Right hindlimb (tissue), 1 donor: Measurements from ENCODE around the gene DBN1.

Experiments
- DNase-seq: peaks from one replicate; pipeline ENCODE4 v3.0.0-alpha.2; 2018

Gene DBN1

DNA sequence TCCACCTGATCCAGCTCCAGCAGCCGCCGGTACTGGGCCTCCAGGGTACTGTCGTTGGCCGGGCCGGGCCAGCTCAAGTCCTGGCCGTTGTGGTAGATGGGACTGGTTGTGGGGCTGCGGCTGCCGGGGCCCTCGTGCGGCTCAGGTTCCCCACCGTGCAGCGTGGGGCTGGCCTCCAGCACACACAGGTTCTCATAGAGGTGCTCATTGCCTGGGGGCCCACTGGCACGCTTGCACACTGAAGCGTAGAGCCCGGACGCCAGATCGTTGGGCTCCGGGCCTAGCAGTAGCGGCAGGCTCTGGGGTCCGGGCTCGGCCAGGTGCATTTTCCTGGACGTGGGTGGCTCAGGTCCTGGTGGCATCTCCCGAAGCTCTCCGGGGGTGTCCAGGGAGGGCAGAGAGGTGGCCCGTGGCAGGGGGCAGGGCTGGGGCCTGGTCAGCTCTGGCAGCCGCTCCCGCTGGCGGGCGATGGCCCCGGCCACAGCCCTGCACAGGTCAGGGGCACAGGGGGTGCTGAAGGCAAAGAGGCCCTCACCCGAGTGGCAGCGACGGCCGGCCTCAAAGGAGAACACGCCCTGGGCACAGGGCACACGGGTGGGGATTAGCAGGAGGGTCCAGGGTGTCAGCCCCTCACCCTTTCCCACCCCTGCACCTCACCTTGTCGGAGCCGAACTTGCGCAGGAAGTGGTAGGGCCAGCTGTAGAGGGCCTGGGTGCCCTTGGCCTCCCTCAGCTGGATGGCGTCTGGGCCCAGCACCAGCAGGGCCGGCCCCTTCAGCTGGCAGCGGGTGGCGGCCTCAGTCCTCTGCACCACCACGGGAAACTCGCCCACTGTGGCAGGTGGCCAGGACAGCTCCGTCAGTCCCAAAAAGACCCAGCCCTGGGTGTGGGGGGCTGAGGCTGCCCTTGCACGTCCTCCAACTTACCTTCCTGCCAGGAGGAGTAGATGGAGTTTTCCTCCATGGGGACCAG lies 30.9 kb upstream of the DBN1 start:
- DNase-seq, result no peak

DNA sequence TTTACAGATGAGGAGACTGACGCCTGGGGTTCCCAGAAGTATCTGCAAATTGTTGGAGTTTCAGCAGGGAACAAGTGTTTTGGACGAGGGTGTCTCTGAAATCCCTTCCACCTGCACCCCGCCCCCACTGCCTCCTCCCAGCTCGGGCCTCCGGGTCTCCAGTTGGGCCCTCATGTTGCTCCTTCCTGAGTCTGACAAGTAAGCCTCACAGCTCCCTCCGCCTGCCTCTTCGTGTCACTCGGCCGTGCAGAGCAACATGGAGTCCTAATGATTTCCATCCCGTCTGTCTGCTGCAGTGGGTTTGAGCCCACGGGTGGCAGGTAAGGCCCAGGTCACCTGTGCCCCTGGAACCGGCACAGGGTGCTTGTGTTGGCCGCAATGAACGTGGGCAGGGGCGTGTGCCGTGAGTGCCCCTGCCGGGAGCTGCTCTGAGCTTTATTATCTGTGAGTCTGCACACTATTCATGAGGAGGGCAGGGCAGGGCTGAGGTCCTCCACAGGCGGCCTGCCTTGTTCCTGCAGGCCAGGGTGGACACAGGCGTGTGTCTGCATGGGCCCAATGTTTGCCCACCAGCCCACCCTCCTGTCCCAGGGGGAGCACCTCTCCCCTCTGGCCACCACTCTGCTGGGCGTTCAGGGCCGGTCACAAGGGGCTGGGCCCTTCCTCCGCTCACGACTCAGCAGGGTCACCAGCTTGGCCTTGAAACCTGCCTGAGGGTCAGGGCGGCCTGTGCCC lies 30.1 kb upstream of the DBN1 start:
- DNase-seq, result no peak

DNA sequence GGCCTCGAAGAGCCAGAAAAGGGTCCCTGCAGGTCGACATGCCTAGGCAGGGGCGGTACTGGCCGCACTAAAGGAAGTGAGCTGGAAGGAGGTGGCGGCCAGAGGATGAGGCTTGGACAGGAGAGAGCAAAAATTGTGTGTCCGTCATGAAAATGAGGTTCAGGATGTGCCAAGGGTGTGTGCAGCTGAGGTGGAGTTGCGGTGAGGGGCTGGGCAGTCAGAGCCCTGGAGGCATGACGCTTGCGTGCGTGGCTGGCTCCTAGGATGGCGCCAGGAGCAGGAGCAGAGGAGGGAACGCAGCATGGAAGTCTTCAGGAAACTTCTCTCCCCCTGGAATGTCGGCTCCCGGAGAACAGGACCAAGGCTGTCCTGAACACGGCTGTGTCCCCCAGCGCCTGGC lies 29.5 kb upstream of the DBN1 start:
- no peak for DNase-seq

DNA sequence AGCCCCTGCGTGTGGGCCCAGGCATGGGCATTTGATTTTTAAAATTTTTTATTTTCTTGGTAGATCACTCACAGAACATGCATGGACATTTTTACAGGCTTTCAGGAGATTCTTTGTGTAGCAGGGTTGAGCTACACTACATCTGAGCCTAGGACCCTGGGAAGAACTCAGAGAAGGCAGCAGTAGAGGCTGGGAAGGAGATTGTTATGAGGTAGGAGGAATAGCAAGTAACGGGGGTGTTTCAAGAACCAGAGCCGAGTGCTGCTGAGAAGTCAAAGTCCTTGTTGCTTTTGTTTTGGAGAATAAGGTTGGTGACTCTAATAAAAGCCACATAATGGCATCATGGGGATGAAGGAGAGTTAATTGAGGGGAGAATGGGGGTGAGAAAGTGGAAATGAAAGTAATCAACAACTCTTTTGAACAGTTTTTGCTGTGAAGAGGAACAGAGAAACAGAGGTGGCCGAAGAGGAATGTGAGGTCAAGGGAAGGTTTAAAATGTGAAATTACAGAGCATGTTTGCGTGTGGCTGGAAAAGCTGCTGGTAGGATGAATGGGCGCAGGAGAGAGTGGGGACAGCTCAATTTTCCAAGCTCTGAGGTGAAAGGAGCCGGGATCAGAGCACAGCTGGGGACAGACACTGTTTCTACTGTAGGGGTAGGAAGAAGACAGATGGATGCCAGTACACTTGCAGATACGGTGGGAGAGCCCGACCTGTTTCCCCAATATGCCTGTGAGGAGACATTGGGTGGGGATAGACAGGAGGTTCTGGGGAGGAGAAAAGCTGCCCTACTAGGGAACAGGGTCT lies 28.6 kb upstream of the DBN1 start:
- DNase-seq, result no peak

DNA sequence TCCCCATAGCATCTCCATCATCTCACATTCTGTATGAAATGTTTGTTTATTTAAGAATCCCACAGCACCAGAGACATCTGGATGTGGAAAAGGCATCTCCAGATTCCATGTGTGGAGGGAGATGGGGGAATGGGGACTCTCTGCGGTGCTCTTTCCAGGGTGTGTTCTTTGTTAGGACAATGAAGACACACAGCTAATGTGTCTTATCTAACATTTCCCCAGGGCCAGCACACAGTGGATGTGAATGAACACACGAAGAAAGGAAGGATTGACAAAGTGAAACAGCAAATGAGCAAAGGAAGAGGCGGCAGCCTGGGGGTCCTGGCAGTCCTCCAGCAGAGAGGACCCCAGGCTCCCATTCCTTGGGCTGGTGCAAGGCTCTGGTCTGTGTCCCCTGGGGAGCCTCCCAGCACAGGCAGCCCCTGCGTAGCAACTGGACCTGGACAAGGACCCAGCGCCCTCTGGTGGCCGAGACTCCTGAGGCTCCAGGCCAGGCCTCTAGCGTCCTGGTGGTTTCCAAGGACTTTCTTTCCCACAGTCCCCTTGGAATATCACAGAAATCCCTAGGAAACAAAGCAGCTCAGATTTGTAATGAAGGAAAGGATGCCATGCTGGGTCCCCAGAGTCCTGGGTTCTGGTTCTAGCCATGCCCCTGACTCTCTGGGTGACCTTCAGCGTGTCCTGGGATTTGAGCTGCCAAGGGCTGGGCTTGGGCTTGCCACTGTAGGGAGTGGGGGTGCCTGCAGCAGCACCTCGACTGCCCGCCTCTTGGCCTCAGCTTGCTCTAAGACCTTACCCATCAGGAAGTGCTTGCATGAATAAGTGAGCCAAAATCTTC lies 27.5 kb upstream of the DBN1 start:
- peak; percentile 88 for DNase-seq

DNA sequence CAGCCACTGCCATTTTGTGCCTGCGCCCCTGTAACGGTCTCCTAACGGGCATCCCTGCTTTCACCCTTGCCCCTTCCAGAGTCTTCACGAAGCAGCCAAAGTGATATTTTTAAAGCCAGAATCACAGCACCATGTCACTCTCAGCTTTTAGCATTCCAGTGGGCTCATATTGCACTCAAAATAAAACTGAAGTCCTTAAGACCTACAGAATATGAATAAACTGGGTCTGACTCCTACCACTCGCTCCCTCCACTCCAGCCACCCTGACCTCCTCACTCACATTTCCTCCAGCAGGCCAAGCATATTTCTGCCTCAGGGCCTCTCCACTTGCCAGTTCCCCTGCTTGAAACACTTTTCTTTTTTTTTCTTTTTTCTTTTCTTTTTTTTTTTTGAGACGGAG lies 26.4 kb upstream of the DBN1 start:
- no peak for DNase-seq

DNA sequence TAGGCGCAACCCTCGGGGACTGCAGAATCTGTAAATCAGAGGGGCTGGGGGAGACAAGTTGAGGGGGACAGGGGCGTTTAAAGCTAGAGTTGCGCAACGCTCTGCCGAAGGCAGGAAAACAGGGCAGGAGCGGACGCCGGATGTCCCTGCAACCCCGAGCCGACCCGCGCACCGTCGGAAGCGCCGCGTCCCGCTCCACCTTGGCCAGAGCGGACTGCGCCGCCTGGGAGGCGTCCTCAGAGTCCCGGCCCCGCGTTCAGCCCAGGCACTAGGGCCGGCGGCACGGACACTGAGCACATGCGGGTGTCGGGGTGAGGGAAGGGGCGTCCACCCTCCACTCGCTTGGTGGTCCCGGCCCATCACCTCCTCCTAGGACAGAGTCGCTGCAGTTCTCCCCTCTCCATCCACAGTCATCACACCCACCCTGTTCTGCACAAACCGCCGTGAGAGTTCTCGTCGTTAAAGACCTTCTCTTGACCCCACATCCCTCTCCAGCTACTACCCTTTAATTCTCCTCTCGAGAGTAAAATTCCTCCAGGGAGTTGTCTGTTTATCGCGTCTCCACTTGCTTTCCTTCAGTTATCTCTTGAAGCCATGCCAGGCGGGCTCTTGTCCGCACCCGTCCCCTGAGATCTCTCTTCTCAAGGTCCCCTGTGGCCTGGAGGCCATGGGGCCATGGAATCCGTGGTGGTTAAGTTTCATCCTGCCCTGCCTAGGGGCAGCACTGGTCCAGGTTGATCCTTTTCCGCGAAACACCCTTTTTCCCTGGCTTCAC lies 24.8 kb upstream of the DBN1 start:
- DNase-seq, result no peak

DNA sequence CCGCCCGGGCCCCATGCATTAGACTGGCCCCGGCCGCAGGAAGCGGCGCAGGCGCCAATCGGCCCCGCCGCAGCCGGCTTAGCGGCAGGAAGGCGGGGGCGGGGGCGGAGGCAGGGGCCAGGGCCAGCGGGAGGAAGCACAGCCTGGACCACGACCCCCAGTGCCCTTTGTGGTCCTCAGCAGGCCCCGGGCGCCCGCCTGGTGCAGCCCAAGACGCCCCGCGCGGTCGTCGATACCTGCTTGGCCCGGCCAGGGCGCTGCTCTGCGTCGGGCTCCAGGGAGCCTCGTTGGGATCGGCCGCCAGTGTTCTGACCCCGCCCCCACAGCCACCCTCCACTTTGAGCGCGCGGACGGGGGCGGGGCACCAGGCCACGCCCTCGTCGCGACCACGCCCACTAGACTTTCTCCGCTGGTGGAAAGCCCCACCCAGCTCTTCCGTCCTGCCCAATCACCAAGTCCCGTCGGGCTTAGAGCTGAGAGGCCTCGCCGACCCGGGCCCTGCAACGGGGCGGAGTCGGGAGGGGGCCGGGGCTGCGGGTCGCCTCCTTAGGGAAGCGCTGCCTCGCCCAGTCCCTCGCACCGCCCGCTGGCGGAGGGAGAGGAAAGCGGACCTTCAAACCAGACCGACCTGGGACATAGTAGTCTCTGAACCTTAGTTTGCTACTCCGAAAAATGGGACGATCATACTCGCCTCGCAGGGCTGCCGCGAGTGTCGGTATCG lies 24.0 kb upstream of the DBN1 start, which contains the start of gene PDLIM7:
TSS of gene PDLIM7 (minus strand) at position 313 of the 721 bp plus-strand sequence. CDS start 1,092 bp downstream, outside the sequence.
- DNase-seq, result peak; percentile 97

DNA sequence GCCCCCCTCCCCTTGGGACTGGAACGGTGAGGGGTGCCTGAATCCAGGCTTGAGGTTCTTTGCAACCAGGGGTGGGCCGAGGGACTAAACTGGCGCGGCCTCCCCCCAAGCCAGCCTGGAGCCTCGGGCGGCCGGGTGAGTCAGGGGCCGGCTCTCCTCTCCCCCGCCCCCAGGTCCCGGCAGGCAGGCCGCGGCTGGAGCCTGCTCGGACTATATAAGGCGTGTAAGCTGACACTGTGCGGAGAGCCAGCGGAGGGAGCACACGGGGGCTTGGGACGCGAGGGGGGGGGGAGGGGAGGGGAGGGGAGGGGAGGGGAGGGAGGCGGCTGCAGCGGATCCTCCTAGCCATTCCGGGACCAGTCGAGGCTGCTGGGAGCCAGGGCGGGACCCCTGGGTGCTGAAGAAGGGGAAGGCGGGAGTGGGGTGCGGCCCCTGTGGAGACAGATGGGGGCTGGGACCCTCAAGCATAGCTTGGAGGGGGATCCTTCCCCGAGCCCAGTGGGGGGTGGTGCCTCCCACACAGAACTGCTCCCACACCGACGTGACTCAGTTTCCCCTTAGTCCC lies 23.4 kb upstream of the DBN1 start:
- DNase-seq, result peak; percentile 95

DNA sequence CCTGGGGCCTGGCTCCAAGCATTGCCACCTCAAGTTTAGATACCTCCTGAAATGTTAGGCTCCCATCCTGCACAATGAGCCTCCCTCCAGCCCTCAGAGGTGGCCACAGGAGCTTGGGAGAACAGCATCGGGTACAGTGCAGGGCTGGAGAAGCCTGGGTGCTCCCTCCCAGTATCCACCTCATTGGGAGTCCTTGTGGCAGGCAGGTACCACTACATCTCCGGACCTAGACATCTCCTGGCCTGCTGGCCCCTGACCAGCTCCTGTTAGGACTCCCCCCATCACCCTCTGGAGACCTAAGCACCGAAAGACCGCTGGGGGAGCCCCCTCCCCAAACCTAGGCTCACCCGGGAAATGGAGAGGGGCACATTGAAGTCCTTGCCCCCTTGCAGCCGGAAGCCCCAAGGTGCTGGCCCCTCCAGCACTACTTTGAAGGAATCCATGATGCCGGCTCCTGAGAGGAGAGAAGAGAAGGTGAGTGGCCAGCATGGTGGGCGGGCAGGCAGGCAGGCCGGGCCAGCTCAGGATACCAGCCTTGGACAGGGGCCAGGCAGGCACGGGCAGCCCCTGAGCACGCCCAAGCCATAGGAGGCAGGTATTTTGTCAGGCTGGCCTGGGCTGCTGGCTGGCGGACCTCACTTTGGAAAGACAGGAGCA lies 22.8 kb upstream of the DBN1 start:
- DNase-seq, result no peak

DNA sequence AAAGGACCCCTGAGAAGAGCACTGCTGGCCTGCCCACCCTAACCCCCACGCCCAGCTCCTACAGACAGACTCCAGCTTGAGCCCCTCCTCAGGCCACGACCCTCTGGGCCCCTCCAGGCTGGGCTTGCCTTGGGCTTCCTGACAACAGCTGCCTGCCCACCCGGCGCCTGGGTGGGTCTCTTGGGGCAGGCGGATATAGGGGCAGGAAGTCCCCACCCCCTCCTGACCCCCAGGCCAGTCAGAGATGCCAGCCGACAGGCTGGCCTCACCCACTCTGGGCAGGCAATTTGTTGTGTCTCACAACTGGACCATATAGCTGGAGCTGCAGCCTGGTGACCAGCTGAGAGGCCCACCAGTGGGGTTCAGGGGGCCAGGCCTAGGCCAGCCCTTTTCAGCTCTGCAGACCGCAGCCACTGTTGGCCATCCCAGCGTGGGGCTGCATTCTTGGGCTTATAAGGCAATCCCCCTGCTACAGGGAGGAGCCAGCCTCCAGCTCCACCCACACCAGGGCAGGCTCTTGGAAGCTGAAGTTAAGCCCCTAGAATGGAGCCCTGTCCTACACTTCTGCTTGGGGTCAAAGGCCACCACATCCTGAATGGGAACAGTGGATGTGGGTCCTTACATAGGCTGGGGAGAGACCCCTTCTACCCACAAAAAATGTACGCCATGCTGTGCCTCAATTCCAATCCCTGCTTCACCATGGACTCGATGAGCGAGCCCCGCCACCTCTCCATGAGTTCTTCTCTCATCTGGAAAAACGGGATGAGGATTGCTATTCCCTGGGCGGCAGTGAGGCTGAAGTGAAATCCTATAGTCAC lies 22.0 kb upstream of the DBN1 start:
- DNase-seq, result peak; percentile 93

DNA sequence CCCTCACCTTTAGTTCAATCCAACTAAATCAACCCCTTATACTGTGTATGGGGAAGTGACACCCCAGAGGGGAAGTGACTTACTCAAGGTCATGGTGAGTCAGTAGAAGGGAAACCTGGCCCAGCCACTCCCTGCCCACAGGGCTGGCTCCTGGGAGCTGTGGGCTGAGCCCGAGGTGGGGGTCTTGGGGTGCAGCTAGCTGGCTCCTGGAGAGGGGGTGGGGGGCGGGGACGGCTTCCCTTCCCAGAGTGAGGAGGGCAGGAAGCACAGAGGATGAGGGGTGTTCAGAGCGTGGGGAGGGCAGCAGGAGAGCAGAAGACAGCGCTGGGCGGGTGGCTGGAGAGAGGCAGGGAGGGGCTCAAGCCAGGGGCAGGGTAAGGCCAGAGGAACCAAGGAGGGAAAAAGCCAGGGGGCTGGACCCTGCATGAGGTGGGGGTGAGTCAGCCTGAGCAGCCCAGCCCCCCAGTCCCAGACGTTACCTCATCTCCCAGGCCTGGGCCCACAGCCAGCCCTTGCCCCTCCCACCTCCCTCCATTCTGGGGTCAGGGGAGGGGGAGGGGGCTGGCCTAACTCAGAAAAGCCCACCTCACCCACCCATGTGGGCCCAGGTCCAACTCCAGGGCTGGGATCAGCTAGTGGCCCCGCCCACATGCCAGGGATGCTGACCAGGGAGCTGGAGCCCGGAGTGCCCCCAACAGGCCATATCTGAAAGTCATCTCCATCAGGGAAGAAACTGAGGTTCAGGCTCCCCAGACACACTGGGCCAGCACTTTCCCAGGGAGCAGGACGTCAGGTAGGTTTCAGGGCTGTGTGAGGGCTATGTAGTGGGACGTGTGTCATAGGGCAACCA lies 21.1 kb upstream of the DBN1 start:
- DNase-seq, result peak; percentile 92

DNA sequence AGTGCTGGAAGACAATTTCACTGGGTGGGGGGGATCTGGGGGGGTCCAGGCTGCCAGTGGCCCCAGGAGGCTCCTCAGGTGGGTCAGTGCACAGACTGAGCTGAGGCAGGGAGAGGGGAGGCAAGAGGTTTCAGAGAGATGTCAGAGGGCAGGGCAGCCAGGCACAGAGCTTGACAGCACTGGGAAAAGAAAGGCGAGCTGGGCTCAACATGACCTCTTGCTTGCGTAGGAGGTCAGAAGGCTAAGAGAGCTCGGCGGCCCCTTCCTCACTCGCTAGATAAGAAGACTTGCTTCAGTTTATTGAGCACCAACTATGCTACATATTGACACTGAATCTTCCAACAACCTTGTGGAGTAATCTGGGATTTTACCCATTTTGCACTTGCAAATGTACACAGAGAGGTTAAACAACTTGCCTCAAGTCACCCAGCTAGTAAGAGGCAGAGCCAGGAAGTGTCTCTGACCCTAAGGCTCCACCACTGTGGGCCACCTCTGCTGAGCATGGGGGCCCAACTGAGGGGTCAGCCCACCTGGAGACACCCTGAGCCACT lies 20.4 kb upstream of the DBN1 start:
- no peak for DNase-seq

DNA sequence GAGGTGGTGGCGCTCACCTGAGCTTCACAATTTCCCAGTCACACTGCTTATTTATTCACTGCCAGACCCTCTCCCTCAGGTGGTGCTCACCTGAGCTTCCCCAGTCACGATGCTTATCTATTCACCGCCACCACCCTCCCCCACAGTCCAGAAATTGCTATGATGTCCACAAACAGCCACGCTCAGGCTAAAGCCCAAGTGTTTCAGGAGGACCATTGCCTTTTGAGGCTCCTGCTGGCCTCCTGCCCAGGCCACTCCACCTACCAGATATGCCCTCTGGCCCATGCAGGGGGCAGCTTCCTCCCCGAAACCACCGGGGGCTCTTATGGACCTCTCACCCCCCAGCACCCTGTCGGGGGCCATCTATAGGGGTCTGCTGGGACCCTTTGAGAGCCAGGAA lies 19.4 kb upstream of the DBN1 start:
- DNase-seq, result no peak

DNA sequence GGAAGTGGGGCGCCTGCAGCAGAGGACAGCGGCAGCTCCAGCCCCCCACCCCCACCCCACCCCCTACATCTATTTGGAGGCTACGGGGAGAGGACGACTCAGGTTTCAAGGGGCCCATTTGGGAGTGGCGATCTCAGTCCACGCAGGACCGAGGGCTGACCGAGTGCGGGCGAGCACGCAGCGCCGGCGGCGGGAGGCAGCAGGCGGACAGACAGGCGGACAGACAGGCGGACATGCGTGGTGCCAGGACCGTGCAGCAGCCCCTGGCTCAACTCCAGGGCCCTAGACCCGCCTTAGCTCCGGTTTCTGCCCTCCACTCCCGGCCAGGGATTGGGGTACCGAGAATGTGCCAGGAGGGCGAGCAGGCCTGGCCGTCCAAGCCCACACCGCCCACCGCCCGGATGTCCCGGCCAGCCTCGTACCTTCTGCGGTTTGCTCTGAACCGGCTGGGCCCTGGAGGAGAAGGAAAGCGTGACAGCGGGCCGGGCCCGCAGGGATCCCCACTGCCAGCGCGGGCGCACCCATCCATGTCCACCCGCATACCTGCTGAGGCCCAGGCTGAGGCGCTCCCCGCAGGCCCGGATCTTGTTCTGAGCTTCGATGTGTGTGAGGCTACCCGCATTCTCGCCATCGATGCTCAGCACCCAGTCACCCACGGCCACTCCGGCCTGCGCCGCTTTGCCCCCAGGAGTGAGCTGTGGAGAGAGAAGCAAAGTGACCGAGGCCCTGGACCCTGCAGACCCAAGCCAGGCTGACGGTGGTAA lies 18.7 kb upstream of the DBN1 start:
- DNase-seq, result no peak

DNA sequence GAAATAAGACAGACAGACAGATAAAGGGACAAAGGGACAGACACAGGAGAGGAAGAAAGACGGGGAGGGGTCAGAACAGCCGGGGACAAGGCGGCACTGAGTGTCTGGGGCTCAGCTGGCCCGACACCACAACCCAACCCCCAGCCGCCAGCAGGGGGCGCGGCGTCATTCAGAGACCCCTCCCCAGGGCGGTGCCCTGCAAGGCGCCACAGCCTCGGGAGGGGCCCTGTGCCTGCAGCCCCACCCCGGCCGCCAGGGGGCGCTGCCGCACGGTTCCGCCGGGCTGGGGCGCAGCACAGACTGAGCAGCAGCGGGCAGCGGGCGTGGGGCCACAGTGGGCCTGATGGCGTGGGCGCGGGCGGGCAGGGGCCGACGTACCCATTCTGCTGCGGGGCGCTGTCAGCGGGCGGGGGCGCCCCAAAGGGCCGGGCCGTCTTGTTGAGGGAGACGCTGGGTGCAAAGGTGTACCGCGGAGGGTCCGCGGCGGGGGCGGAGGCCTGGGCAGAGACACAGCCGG lies 18.1 kb upstream of the DBN1 start:
- DNase-seq, result peak; percentile 77
